ENCODE results near the gene CBY1. TPM values are rescaled to one million over a fixed set of nuclear protein-coding genes. Genes with fewer than 3 reads are reported as not detected.

CBY1 gene
- total and polyA plus RNA-seq, 2 donors (not counting 3 experiments of a cell fraction or from before 2014, with no cell fraction given) = 37.0 to 41.8 TPM

- Histone ChIP-seq H4K20me1 (replicated peaks; ENCODE audit: control insufficient read depth, extremely low read depth, insufficient read depth, low read length) (peaks cover 7% of the 10 kb centered on the region), H3K9me1 (replicated peaks; ENCODE audit: control insufficient read depth, extremely low read depth, insufficient read depth, low read length) (no peaks in the 10 kb centered on the region), H3K4me2 (ENCODE audit: insufficient read depth, low read length) (peak overlapping the region; percentile 97), H2AFZ (ENCODE audit: low read depth, low read length) (no peak overlapping the region), H3K79me2 (ENCODE audit: control insufficient read depth, insufficient read depth, low read length) (peaks cover 68% of the 10 kb centered on the region), H3K4me3 (replicated peaks in 1 of 3; ENCODE audit: insufficient read depth in 1 of 3, low read depth in 1 of 3, low read length in 3 of 3) (no peak overlapping the region), H3K27me3 (ENCODE audit: control insufficient read depth in 2 of 2, insufficient read depth in 2 of 2, low read length in 2 of 2) (no peaks in the 10 kb centered on the region), H3K4me1 (ENCODE audit: control insufficient read depth, extremely low read depth, insufficient read depth, low read length) (peaks cover 28% of the 10 kb centered on the region), H3K27ac (ENCODE audit: insufficient read depth, low read depth, low read length) (no peak overlapping the region), H3K9me3 (replicated peaks; ENCODE audit: control insufficient read depth, insufficient read depth, low read length) (no peaks in the 10 kb centered on the region), H3K36me3 (ENCODE audit: control insufficient read depth in 2 of 2, extremely low read depth in 1 of 2, insufficient read depth in 2 of 2, low read length in 2 of 2) (peaks cover 0 to 3% of the 10 kb centered on the region in 2 experiments), H3K9ac (replicated peaks; ENCODE audit: extremely low read depth, insufficient read depth, low read length) (no peak overlapping the region)
- no TSS peak for BruUV-seq (replicated peaks)
- intact Hi-C loops (cut with micrococcal nuclease) = loop anchor here (10.0 kb wide), 1 partner anchor 203 kb away; the partner anchor contains the start of gene DDX17
- TF ChIP-seq POLR2A (IDR thresholded peaks at IDR 0.05; ENCODE audit: low read depth, low read length) = no peak
- TF ChIP-seq CTCF (IDR thresholded peaks at IDR 0.05; ENCODE audit: extremely low read depth in 1 of 2, insufficient read depth in 1 of 2, low read depth in 1 of 2, low read length in 2 of 2) = no peak
- no peak for TF ChIP-seq EZH2 (IDR thresholded peaks at IDR 0.05; ENCODE audit: borderline replicate concordance, low read depth, low read length, severe bottlenecking)
- TF ChIP-seq GATA2 (IDR thresholded peaks at IDR 0.05; ENCODE audit: insufficient read depth, insufficient read length, low read depth, low read length) = no peak
- TF ChIP-seq FOS (IDR thresholded peaks at IDR 0.05; ENCODE audit: borderline replicate concordance, insufficient read depth, low read length) = no peak
- TF ChIP-seq POLR2AphosphoS5 (IDR thresholded peaks at IDR 0.05; ENCODE audit: insufficient read depth, low read depth, low read length) = no peak
- no peak for TF ChIP-seq MAX (IDR thresholded peaks at IDR 0.05; ENCODE audit: insufficient read depth, insufficient read length)
- TF ChIP-seq JUN (IDR thresholded peaks at IDR 0.05; ENCODE audit: borderline replicate concordance, insufficient read depth, insufficient read length, low read depth) = no peak
- no peak for TF ChIP-seq MYC (IDR thresholded peaks at IDR 0.05; ENCODE audit: low read depth, low read length)
- FAIRE-seq (no peak), DNase-seq (ENCODE audit: low read depth, low spot score) (no peak)
- CTCF ChIA-PET = interaction anchor here (1.7 to 3.3 kb wide), 2 partner anchors 10 kb away, joined by 11 to 19 read pairs; no protein-coding TSS in a partner anchor
- POLR2A ChIA-PET = no interaction called here
- dilution Hi-C loops (cut with MboI; ENCODE audit: extremely low pct_ligation_motif_present, low sequenced_read_pairs) = no loop called here
Observed at GRCh38 chr22:38707984-38708383, 51.5 kb downstream of the CBY1 start.
